HL-60/S4 treated with retinoic acid at 250 ng/mL for 4 days and 3 days (cell line): Measurements from ENCODE around the gene HMGCS2.

ENCODE experiments used
- in situ Hi-C: fragments of 300-500 bp; cut with MboI; formaldehyde crosslinking; loops from 2 replicates; pipeline ENCODE4 v1.7.0; 2022; ENCODE audit warnings: low sequenced_read_pairs

Gene HMGCS2

DNA sequence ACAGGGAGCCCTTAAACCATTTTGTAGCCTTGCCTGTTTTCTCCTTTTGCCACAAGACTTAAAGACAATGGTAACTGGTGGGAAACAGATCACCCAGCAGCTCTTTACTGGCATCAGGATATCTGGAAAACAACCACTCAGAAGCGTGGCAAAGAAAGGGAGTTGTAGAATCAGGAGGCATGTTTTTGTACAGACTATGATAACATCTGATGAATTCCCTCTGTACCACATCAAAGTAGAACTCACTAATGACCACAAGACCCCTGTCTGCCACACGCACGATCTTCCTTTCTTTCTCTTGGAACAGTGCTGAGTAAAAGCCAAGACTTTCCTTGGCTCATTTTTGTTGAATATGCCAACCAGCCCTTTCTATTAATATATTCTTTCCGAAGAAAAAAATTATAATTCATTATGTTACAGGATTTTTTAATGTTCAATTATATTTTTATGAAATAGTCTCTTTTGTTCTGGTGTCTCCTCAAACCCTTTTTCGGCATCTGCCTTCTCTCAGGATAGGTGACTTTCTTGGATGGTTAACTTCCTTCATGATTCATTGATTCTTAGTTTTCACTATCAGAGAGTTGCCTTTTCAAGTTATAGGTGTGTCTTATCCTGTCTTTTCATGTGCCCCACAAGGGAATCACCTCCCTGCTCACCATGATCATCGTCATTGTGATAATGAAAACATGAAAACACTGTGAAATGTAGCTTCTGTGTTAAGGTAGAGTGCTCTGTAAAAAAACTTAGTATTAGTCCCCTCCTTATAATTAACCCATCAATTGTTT lies 64.8 kb downstream of the HMGCS2 start:
- in situ Hi-C loops: no loop called here

DNA sequence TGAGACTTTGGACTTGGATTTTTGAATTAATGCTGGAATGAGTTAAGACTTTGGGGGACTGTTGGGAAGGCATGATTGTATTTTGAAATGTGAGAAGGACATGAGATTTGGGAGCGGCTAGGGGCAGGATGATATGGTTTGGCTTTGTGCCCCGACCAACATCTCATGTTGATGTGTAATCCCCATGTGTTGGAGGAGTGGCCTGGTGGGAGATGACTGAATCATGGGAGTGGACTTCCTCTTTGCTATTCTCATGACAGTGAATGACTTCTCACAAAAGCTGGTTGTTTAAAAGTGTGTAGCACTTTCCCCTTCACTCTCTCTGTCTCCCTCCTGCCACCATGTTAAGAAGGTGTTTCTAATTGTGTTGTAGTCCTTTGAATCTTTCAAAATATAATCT lies 66.3 kb downstream of the HMGCS2 start:
- in situ Hi-C loops: no loop called here

- in situ Hi-C loops: no loop called here
Measured at GRCh38 chr1:119701659-119702058, 67.0 kb downstream of the HMGCS2 start.

- in situ Hi-C loops: no loop called here
Measured at GRCh38 chr1:119700326-119700725, 68.4 kb downstream of the HMGCS2 start.
